ENCODE results near the gene DCT. TPM values are rescaled to one million over a fixed set of nuclear protein-coding genes. Genes with fewer than 3 reads are reported as not detected.

The DCT gene
- polyA plus RNA-seq, 1 of the 3 experiments (the other 2 are of a cell fraction): 0.03 TPM

DNA sequence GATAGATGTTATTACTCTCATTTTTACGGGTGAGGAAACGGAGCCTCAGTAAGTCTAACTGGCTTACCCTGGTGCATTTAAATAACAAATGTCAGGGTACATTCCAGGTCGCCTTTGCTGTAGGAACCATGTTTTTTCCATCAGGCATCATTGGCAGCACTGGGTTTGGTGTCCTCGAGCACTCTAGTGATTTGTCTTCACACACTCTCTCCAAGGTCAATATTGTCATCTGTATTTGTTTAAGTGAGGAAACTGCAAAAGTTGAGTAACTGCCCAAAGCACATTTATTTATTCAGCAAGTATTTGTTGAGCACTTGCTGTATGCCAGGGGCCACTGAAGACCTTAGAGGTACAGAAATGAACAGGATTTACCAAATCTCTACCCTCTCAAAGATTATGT lies 78.6 kb downstream of the DCT start:
- no peak overlapping the region for H3K4me3 ChIP-seq (ENCODE audit: low read depth in 2 of 2, low read length in 1 of 2)
- no peaks in the 10 kb centered on the region for H4K20me1 ChIP-seq (ENCODE audit: insufficient read depth)
- CTCF ChIA-PET: interaction anchor here (1.1 kb wide), 1 partner anchor 27 kb away, joined by 3 read pairs; no protein-coding TSS in a partner anchor
- H3K27me3 ChIP-seq (ENCODE audit: insufficient read depth): no peaks in the 10 kb centered on the region
- H3F3A ChIP-seq (replicated peaks; ENCODE audit: insufficient read depth): no peaks in the 10 kb centered on the region
- H3K4me2 ChIP-seq: no peak overlapping the region
- WGBS (ENCODE audit: low lambda C conversion rate): 77% methylated on average over 4 of the region's 4 CpGs
- H3K9me2 ChIP-seq: no peaks in the 10 kb centered on the region
- TF ChIP-seq NFIC (IDR thresholded peaks at IDR 0.05; ENCODE audit: borderline replicate concordance): no peak
- TF ChIP-seq, protein P1, sequence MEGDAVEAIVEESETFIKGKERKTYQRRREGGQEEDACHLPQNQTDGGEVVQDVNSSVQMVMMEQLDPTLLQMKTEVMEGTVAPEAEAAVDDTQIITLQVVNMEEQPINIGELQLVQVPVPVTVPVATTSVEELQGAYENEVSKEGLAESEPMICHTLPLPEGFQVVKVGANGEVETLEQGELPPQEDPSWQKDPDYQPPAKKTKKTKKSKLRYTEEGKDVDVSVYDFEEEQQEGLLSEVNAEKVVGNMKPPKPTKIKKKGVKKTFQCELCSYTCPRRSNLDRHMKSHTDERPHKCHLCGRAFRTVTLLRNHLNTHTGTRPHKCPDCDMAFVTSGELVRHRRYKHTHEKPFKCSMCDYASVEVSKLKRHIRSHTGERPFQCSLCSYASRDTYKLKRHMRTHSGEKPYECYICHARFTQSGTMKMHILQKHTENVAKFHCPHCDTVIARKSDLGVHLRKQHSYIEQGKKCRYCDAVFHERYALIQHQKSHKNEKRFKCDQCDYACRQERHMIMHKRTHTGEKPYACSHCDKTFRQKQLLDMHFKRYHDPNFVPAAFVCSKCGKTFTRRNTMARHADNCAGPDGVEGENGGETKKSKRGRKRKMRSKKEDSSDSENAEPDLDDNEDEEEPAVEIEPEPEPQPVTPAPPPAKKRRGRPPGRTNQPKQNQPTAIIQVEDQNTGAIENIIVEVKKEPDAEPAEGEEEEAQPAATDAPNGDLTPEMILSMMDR (IDR thresholded peaks at IDR 0.05): no peak
- no peak for TF ChIP-seq USF2 (IDR thresholded peaks at IDR 0.05; ENCODE audit: borderline replicate concordance, low read depth, low read length)
- TF ChIP-seq EZH2phosphoT487 (IDR thresholded peaks at IDR 0.05; ENCODE audit: borderline replicate concordance, low read depth): no peak
- TF ChIP-seq IRF3 (IDR thresholded peaks at IDR 0.05; ENCODE audit: low read depth, low read length): no peak
- TF ChIP-seq RFX5 (IDR thresholded peaks at IDR 0.05; ENCODE audit: low read length): no peak
- no peak for TF ChIP-seq NRF1 (IDR thresholded peaks at IDR 0.05; ENCODE audit: low read depth, low read length)
- TF ChIP-seq GATA2 (CRISPR knock-in tag; IDR thresholded peaks at IDR 0.05): no peak
- TF ChIP-seq RXRA (IDR thresholded peaks at IDR 0.05; ENCODE audit: borderline replicate concordance, low read depth): no peak
- TF ChIP-seq RAD21 (IDR thresholded peaks at IDR 0.05; ENCODE audit: low read length): no peak
- TF ChIP-seq RCOR1 (IDR thresholded peaks at IDR 0.05; ENCODE audit: low read length): no peak
- TF ChIP-seq FOXJ3 (CRISPR knock-in tag; IDR thresholded peaks at IDR 0.05): no peak
- no peak overlapping the region for H3K9ac ChIP-seq
- DNase-seq: no peak
- H2AFZ ChIP-seq (ENCODE audit: low read depth): no peak overlapping the region
- no peaks in the 10 kb centered on the region for H3K79me2 ChIP-seq (ENCODE audit: insufficient read depth)
- H3K27ac ChIP-seq (ENCODE audit: low read depth in 2 of 2, low read length in 1 of 2): no peak overlapping the region
- no peaks in the 10 kb centered on the region for H3K9me3 ChIP-seq
- H3K4me1 ChIP-seq (ENCODE audit: control insufficient read depth in 1 of 2, insufficient read depth in 2 of 2, low read depth in 1 of 2, low read length in 1 of 2): no peaks in the 10 kb centered on the region; a peak in 1 of 4 replicates
- POLR2A ChIA-PET: no interaction called here
- H3K36me3 ChIP-seq (replicated peaks in 1 of 2; ENCODE audit: control insufficient read depth in 1 of 2, insufficient read depth in 2 of 2, low read length in 1 of 2): no peaks in the 10 kb centered on the region

GRCh38 chr13:94399812-94400211 lies 79.7 kb downstream of the DCT start:
- H3K9me2 ChIP-seq: no peaks in the 10 kb centered on the region
- no peak overlapping the region for H2AFZ ChIP-seq (ENCODE audit: low read depth)
- no peaks in the 10 kb centered on the region; a peak in 1 of 4 replicates for H3K4me1 ChIP-seq (ENCODE audit: control insufficient read depth in 1 of 2, insufficient read depth in 2 of 2, low read depth in 1 of 2, low read length in 1 of 2)
- no peaks in the 10 kb centered on the region for H3K27me3 ChIP-seq (ENCODE audit: insufficient read depth)
- H3K36me3 ChIP-seq (replicated peaks in 1 of 2; ENCODE audit: control insufficient read depth in 1 of 2, insufficient read depth in 2 of 2, low read length in 1 of 2): no peaks in the 10 kb centered on the region
- CTCF ChIA-PET: no interaction called here
- no peak overlapping the region for H3K4me2 ChIP-seq
- H3K9me3 ChIP-seq: no peaks in the 10 kb centered on the region
- no peaks in the 10 kb centered on the region for H4K20me1 ChIP-seq (ENCODE audit: insufficient read depth)
- DNase-seq: no peak
- H3K79me2 ChIP-seq (ENCODE audit: insufficient read depth): no peaks in the 10 kb centered on the region
- no peak overlapping the region for H3K27ac ChIP-seq (ENCODE audit: low read depth in 2 of 2, low read length in 1 of 2)
- H3K4me3 ChIP-seq (ENCODE audit: low read depth in 2 of 2, low read length in 1 of 2): no peak overlapping the region
- H3F3A ChIP-seq (replicated peaks; ENCODE audit: insufficient read depth): no peaks in the 10 kb centered on the region
- H3K9ac ChIP-seq: no peak overlapping the region
- POLR2A ChIA-PET: no interaction called here
- TF ChIP-seq REST (IDR thresholded peaks at IDR 0.05; ENCODE audit: low read depth, low read length) (no peak), EP300 (IDR thresholded peaks at IDR 0.05; ENCODE audit: borderline replicate concordance in 1 of 2, low read depth in 1 of 2, low read length in 1 of 2) (no peak), PBX3 (IDR thresholded peaks at IDR 0.05) (no peak), EZH2phosphoT487 (IDR thresholded peaks at IDR 0.05; ENCODE audit: borderline replicate concordance, low read depth) (no peak), FOSL2 (IDR thresholded peaks at IDR 0.05; ENCODE audit: borderline replicate concordance, low read depth) (no peak), TCF12 (IDR thresholded peaks at IDR 0.05) (no peak), RXRA (IDR thresholded peaks at IDR 0.05; ENCODE audit: borderline replicate concordance, low read depth) (no peak), MAX (IDR thresholded peaks at IDR 0.05; ENCODE audit: low read depth) (no peak)
- TF ChIP-seq, protein P2, sequence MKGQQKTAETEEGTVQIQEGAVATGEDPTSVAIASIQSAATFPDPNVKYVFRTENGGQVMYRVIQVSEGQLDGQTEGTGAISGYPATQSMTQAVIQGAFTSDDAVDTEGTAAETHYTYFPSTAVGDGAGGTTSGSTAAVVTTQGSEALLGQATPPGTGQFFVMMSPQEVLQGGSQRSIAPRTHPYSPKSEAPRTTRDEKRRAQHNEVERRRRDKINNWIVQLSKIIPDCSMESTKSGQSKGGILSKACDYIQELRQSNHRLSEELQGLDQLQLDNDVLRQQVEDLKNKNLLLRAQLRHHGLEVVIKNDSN (IDR thresholded peaks at IDR 0.05; ENCODE audit: borderline replicate concordance, low read depth): no peak

All from SK-N-SH (cell line).